Hippocampal formation (tissue), 2 donors: ENCODE data around the gene HOXB8.

Experiments used
- DNase-seq, 2 donors: peaks; one replicate each; lab custom pipeline; 2025; lab: John Stamatoyannopoulos, UW

Gene HOXB8

DNA sequence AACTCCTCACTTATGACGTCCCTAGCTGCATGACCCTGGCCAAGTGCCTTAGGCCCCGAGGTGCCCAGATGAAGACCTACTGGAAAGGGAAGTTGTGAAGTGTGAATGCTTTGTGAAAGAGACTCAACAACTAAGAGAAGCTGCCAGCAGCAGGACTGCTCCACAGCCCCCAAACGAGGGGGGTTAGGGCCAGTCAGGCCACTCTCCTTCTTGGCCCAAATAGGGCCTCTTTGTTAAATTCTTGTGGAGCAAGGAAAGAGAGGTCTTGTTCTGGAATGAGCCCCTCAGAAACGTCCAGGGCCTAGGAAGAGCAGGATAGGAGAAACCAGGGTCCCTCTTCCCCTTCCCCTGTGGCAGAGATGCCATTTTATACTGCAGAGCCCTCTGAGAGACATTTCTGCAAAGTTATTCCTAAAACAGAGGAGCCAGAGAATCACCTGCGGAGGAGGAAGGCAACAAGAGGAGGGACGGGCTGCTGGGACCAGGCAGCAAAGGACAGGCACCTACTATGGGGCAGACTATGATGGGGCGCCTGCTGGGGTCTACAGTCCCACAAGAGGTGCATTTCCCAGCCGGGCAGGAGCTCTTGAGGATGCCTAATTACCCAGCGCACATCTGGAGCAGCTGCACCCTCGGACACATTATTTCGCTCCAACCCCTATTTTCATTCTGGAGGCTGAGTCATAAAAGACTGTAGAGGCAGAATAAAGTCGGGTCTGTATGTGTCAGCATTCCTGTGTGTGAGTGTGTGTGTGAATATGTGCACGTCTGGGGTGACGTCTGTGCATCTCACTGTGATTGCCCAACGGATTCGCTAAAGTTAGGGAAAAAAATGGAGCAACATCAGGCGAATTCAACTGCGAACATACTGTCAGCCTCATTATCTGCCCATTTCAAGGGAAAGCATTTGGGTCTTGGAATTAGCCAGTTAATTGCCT lies 22.5 kb upstream of the HOXB8 start:
- no peak for DNase-seq

DNA sequence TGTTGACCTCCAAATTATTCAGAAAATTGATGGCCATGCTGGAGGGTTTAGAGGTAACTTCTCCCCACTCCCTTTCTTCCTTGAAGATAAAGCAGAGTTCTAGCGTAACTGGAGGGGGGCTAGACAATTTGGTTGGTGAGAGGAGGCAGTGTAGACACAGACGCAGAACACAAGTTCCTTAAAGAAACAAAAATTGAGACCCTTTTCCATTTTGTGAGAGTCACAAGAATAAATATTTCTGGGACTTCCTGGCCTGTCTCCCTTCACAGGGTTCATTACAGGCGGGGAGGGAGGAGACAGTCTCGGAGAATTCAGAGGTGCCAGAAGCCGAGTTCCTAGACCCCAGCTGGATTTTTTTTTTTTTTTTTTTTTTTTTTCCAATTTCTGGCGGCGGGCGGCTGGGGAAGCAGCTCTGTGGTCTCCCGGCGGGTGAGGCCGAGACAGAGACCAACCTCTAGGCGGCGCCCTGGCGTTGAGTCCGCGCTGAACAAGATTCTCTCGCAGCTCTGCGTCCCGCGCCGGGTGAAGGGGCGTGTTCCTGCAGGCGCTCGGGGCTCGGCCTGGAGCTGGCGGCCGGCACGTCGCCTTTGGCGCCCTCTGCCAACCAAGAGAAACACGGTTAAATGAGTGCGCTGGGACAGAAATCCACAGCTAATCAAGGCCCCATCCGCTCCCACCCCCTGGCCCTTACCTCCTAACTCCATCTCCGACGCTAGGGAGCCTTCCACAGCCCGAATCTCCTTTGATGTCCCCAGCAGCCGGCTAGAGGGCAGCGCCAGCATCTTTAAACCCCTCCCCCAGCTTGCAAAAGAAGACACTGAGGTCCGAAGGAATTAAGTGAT lies 21.3 kb upstream of the HOXB8 start:
- no peak for DNase-seq

DNA sequence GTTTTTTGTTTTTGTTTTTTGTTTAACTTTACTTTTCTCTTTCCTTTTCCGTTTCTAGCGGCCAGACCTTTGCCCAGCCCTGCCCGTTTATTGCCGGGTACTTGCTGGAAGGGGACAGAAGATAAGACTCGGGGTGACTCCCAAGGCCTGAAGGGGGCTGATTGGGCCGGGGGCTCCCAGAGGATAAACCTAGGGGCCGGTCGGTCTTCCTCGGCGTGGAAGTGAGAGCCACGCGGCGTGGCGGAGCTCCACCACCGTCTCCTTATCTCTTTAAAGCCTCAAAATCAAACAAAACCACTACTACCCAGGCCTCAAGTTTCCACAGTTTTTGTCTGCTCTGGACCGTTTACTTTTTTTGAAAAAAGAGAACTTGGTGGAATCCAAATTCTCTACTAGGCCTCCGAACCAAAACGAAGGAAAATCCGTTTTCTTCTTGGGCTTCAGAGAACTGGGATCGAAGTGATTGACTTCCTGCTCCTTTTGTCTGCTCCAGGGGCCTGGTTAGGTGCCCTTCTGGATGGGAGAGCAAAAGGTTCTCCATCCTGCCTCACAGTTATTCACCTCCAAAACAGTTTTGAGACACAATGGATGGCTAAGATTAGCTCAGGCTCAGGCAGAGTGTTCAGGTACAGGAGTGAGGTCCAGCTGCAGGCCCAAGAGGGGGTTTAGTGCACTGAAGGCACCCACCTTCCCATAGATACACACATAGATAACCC lies 19.6 kb upstream of the HOXB8 start:
- no peak for DNase-seq

DNA sequence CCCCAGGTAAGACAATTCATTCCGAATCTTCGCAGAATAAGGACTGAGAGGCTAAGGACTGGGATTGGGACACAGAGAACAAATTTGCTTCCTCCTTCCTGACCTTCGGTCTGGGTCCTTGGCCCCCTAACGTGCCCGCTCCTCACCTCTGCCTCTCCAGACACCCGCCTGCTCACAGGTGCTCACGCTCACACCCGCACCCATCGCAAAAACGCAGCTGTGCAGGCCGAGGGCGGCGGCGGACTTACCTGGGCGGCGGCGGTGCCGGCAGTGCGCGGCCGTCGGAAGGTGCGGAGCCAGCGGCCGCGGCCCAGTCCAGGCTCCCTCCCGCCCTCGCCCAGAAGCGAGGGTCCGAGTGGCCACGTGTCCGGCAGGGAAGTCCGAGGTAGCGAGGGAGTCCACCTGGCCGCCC lies 18.2 kb upstream of the HOXB8 start:
- no peak for DNase-seq

DNA sequence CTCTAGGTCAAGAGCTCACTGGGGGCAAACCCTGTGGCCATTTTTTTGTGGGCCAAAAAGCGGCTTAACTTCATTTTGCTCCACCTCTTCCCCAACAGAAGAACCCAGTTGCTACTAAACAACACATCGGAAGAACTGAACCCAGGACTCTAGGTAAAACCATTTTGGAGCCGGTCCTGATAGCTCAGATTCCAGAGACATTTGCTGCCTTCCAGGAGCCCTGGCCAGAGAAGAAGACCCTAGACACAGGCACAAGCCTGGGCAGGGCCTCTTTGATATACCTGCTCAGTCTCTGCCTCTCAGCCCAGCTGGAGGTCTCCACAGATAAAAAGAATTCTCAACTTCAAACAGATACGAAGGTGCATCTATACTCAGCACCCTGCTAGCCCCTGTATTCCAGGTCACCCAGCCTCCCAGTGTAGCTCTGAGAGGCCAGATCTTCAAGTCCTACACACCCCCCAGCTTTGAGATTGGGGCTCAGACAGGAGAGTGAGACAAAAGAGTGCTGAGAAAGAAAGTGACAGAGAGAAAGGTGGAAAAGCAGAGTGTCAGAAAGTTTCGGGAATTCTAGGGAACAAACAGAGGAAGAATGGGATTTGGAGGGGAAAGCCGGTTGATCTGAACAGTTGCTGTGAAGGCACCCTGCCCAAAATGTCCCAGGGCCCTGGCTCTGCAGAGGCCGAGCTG lies 17.6 kb upstream of the HOXB8 start:
- no peak for DNase-seq

DNA sequence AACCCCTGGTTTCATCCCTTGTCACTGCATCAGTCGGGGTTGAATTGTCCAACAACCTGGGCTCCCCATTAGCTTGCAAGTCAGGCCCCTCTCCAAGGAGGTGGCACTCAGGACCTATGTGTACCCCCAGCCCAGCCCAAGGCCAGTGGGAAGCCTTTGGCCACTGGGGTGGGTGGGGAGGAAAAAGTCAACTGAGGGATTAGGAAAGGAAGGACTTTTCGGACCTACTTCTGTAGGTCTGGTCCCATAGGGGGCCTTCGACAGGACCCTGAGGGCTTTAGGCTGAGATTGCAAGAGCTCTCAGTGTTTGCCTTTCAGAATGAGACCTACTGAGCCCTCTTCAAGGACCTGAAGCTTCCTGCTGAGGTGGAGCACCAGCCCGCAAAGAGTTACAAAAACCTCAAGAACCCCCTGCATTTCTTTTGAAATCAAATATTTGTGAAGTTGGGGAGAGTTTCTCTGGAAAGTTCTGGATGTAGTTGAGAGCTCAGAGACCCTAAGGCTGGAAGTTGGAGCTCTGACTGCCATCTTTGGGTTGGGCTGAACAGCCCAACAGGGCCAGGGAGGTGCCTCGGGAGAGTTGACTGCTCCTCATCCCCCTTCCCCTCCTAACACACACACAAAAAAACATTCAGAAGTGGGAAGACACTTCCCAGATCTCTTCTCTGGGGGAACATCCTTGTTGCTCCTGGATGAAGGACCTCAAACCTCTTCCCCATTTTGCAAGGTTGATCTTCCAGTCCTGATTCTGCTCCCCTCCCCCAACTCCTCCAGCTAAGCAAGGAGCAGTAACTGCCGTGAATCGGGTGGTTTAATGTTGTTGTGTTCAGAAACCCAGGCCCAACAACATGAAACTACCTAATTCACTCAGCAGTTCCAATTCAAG lies 16.8 kb upstream of the HOXB8 start:
- DNase-seq, result no peak

DNA sequence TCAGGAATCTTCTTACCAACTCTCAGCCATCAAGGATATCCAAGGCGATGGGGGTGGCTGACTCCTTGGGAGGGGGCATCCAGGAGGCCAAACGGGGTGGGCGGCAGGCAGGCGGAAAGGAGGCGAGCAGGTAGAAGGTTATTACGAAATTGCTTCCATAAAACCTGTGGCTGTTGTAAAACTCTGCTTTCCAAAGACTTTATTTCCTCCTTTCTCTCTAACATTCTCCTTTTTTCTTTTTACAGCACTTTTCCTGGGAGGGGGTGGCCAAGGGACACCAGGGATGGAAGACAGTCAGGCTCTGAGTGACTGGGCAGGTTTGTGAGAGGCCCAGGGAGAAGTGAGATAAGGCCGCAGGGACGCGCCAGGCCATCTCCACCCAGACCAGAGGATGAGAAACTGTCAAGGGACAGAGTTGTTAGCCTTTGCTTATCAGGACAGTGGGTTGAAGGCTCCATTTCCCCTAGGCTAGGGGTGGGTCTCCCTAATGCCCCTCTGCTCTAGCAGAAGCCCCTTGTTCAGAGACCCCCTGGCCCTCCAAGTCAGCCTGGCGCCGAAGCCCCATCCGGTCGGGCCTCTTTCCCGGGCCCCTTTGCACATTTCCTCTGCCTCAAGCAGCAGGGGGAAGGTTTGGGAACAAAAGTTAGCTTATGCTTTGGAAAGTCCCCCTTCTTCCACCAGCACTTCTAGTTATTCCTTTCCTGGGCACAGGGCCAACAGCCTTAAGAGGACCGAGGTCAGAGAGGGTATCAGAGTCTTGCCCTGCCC lies 16.0 kb upstream of the HOXB8 start:
- DNase-seq, result no peak

DNA sequence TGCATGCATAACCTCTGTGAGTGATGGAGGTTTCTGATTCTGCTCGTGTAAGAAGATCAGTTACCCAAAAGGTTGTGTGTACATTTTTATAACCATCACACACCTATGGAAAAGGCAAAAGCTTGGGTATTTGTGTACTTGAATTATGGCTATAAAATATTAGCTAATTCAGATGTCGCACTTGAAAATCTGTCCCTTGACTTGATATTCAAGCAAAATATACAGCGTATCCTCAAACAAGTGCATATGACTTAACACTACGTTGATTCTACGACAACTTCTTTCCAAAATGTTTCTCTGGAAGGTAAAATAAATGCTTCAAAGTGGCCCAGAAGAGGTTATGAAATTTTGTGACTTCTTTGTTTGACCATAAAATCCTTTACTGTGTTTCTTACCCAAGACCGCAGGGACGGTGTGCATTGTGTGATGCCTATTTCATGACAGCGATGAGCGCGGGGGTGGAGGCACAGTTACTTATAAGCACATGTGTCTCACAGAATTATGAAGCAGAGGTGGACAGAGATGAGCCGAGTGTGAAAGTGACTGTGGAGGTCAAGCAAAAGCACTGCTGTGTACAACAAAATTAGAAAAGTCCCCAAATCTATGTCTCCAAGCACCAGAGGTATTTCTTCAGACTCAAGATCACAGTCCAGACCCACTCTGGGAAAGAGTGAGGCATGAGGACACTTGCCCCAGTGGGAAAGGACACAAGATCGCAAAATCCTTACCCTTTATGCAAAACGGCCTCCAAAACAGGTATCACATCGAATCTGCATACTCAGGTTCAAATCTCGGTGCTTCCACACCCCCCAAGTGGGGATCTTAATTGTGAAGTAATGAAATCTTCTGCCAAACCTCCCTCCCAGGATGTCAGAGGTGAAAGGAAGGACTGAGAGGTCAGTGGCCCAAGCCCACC lies 15.2 kb upstream of the HOXB8 start:
- DNase-seq, result no peak

DNA sequence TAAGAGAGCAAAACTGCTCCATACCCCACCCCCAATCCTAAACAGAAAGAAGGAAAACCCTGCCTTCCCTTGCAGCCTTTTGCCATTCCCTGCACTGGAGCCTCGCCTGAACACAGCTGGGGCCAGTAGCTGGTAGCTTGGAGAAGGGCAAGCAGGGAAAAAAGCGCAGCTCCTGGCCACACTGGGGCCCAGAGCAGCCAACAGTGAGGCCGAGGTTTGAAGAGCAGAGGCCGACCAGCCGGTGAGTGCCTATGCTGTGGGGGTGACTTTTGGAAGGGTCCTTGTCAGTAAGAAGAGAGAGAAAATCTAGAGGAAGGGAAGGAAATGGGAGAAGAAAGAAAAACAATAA lies 14.3 kb upstream of the HOXB8 start:
- DNase-seq, result no peak

DNA sequence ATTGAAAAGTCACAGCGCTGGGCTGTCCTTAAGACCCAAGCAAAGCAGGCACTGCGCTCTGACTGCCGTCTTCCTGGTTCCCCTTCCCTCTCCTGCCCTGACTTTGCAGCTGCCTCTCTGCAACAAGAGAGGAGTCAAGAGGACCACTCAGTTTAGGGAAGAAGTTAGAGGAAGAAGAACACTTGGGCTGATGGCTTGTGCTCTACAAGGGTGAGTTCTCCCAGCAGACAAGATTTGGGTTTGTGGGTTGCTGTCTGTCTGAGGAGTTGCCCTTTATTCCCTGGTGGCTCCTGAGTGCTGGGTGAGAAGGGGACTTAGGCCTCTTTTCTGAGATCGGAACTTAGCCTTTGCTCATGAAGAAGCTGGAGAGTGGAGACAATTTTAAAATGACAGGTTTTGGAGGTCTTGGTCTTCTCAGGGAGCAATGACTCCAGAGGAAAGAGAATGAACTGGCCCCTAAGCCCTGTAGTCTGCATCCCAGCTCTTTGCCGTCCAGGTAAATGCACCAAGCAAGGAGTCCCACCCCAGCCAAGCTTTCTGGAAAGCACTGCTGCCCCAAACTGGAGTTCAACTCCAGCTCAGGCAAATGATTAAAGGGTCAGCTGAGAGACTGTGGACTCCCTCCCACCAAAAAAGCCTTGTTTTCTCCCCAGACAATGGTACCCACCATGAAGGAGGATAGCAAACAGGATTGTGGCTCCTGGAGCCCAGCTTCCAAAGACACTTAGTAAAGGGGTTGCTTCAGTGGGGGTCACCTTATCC lies 13.7 kb upstream of the HOXB8 start:
- DNase-seq, result no peak

DNA sequence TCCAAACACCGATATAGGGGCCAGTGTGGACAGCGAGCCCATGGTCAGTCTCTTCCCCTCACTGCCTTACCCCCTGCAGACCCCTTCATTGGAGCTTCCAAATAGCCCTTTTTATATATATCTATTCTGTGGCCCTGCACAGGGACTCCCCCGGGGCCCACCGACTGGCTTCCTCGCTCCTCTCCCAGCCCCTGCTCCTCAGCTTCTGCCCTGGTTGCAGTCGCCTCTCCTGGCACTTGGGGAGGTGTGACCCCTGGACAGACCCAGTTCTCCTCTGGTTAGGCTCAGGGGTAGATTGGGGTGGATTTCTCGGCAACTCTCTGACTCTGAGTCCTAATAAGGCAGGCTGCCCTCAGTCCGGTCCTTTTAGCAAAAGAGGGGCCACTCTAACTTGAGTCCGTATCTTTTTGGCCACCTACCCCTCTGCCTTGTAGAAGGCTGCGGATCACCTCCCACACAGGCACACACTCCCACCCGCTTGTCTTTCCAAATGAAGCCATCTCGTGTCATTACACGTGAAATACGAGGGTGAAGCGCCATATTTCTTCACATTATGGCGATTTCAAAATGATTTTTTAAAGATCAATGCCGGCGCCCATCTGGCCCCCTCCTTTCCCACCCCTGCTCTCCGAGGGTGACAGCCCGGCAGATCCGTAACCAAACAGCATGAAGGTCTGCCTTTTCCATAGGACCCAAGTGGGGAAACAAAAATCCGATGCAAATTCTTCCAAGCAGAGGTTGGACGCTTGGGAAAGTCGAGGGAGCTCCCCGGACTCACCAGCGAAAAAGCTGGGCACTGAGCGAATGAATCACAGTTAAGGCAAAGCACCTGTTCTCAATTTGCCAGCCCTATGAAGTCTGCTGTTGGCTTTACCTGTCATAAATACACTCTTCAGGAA lies 12.8 kb upstream of the HOXB8 start:
- no peak for DNase-seq

DNA sequence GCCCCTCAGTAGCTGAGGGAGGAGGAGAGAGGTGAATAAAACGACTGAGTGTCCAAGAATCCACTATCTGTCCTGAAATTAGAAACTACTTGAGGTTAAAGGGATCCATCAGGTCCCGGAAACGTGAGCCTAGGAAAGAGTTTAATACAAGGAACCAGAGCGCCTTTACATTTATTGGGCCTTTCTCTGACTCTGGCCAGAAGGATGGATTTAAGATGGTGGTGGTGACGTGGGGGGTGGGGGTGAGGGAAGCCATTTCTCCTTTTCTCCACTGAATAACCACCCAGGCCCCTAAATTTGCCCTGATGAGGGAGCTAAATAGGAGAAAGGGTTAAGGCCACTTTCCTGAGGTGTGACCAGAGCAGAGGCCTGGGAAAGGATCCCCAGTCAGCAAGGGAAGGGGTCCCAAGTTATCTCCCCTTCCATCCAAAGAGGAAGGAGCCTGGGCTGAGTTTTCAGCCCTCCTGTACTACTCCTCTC lies 12.1 kb upstream of the HOXB8 start:
- DNase-seq, result no peak

DNA sequence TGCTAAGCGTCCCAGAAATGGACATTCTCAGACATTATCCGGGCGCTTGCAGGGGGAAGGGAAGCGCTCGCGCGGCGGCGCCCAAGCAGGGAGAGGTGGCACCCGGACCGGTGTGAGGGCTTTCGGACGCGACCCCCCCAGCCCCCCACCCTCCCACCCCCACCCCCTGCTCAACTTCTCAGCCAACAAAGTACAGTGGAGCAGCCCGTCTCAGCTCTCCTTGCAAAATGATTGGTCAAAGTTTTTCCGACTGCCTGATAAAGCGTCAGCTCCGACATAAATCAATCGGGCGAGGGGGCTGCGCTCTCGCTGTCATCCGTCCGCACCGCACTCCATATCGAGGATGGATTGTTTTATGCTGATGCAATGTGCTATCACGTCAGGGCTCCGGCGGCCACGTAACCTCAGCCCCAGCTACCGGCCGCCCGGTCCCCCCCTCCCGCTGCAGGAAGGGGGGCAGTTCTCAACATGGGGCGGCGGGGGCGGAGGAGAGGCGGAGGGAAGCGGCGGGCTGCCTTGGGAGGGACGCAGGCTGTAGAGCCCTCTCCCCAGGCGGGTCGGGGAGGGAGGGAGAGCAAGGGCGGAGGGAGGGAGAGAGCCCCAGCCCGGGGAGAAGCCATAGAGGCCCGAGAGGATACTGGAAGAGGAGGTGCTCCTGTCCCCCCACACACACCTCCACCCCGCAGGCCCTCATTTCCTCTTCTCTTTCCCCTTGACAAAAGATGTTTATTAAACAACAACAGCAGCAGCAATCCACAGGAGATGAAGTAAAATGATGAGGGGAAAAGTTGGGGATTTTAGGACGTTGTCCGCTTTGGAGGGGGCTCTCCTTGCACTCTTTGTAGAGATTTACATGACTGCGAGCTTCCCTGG lies 11.4 kb upstream of the HOXB8 start, which contains the start of gene HOXB9:
Gene HOXB9, minus strand, starts transcription at position 114 of the 873 bp plus-strand sequence. Its CDS starts 89 bp downstream, at position 25.
- no peak for DNase-seq

DNA sequence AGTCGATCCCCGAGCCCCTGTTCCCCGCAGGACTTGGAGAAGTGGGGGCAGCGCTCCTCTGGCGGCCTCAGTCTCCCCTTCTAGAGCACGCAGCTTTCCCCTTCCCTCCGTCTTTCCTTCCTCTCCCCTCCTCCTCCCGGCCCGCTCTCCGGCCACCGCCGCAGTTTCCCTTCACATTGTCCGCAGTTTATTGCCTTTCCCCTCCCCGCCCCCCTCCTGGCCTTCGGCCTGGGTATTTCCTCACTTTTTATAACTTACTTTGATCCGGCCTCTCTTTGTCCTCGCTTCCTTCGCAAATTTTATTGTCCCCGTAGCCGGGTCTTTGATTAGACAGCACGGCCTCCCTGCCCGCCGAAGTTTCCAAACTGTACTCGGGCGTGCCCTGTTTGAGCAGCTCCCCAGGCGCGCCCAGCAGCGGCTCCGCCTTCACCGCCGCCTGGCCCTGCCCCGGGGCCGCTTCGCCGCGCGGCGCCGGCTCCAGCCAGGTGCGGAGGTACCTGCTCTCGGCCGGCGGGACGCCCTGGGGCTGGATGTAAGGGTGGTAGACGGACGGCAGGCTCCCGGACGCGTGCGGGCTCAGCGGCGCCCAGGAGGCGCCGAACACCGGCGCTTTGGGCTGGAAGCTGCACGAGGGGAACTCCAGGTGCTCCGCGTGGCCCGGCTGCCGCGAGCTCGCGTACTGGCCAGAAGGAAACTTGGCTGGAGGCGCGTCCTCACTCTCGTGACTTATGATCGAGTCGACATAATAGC lies 10.6 kb upstream of the HOXB8 start:
- DNase-seq, result no peak
